ENCODE data around the gene RND3.

The RND3 gene

DNA sequence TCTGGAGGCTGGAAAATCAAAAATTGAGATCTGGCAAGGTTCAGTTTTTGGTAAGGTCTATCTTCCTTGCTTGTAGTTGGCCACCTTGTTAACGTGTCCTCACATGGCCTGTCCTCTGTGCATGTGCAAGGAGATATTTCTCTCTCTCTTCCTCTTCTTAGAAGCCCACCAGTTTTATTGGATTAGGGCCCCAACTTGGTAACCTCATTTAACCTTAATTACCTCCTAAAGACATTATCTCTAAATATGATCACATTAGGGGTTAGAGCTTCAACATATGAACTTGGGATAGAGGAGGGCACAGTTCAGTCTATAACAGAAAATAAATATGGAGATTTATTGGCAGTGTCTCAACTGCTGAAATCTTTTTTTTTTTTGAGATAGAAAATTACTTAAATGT, 19.6 kb upstream of the RND3 start:
- no peak overlapping the region for H2BK15ac ChIP-seq (replicated peaks; ENCODE audit: low read depth)
- H3K4me3 ChIP-seq (ENCODE audit: low read length): no peak overlapping the region
- H3K23ac ChIP-seq (ENCODE audit: low read length): no peak overlapping the region
- WGBS (ENCODE audit: extremely low coverage, insufficient coverage, low lambda C conversion rate): no CpG with 5 or more reads among the region's 1 CpG
- H3K18ac ChIP-seq (ENCODE audit: low read length): no peak overlapping the region
- no peak overlapping the region for H2BK5ac ChIP-seq (ENCODE audit: low read length)
- no peak overlapping the region for H3K9ac ChIP-seq (ENCODE audit: low read length)
- no peak overlapping the region for H2AK5ac ChIP-seq (ENCODE audit: low read length)
- H3K4me1 ChIP-seq (ENCODE audit: control insufficient read depth, low read depth, low read length): peaks cover 3% of the 10 kb centered on the region
- no peak overlapping the region for H3K56ac ChIP-seq (ENCODE audit: low read length)
- H3K36me3 ChIP-seq (ENCODE audit: control insufficient read depth, insufficient read depth, low read length): no peaks in the 10 kb centered on the region
- no peak overlapping the region for H3K4me2 ChIP-seq (ENCODE audit: low read length)
- H2BK120ac ChIP-seq (ENCODE audit: low read depth, low read length): no peak overlapping the region
- no peaks in the 10 kb centered on the region for H3K27me3 ChIP-seq (ENCODE audit: insufficient read depth, low read length, poor library complexity)
- H4K8ac ChIP-seq (ENCODE audit: low read depth, low read length): no peak overlapping the region
- no peak overlapping the region for H4K5ac ChIP-seq (ENCODE audit: low read length)
- H3K79me2 ChIP-seq (ENCODE audit: control insufficient read depth, insufficient read depth, low read length): no peaks in the 10 kb centered on the region
- no peak for DNase-seq
- H3K79me1 ChIP-seq (ENCODE audit: low read length): no peaks in the 10 kb centered on the region
- H3K4ac ChIP-seq (ENCODE audit: low read depth, low read length): no peak overlapping the region
- no peak overlapping the region for H3K27ac ChIP-seq (ENCODE audit: low read depth, low read length)

DNA sequence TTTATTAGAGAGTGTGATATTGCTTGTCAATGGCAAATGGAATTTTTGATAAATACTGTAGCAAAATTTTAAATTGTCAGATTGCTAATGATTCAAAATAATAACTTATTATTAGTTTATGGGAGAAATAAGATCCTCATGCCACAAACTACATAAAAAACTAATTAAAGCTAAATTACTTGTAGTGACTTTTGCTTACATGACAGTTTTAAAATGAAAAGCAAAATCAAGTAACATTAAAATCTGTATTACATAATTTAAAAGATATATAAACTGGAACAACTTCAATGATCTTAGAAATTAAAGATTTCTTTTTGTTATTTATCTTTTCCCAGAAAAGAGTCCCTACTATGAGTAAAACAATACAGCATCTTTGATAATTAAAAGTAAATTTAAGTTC, 17.7 kb upstream of the RND3 start:
- no peak overlapping the region for H4K5ac ChIP-seq (ENCODE audit: low read length)
- H4K8ac ChIP-seq (ENCODE audit: low read depth, low read length): no peak overlapping the region
- no peak for DNase-seq
- H3K27ac ChIP-seq (ENCODE audit: low read depth, low read length): no peak overlapping the region
- H2BK5ac ChIP-seq (ENCODE audit: low read length): no peak overlapping the region
- no peaks in the 10 kb centered on the region for H3K79me1 ChIP-seq (ENCODE audit: low read length)
- no peak overlapping the region for H2BK120ac ChIP-seq (ENCODE audit: low read depth, low read length)
- no peak overlapping the region for H3K9ac ChIP-seq (ENCODE audit: low read length)
- no peak overlapping the region for H2BK15ac ChIP-seq (replicated peaks; ENCODE audit: low read depth)
- no peak overlapping the region for H3K4ac ChIP-seq (ENCODE audit: low read depth, low read length)
- H3K56ac ChIP-seq (ENCODE audit: low read length): no peak overlapping the region
- H3K4me3 ChIP-seq (ENCODE audit: low read length): no peak overlapping the region
- H3K18ac ChIP-seq (ENCODE audit: low read length): no peak overlapping the region
- no peaks in the 10 kb centered on the region for H3K4me1 ChIP-seq (ENCODE audit: control insufficient read depth, low read depth, low read length)
- no peaks in the 10 kb centered on the region for H3K79me2 ChIP-seq (ENCODE audit: control insufficient read depth, insufficient read depth, low read length)
- H2AK5ac ChIP-seq (ENCODE audit: low read length): no peak overlapping the region
- H3K23ac ChIP-seq (ENCODE audit: low read length): no peak overlapping the region
- H3K27me3 ChIP-seq (ENCODE audit: insufficient read depth, low read length, poor library complexity): no peaks in the 10 kb centered on the region
- H3K36me3 ChIP-seq (ENCODE audit: control insufficient read depth, insufficient read depth, low read length): no peaks in the 10 kb centered on the region
- H3K4me2 ChIP-seq (ENCODE audit: low read length): no peak overlapping the region

DNA sequence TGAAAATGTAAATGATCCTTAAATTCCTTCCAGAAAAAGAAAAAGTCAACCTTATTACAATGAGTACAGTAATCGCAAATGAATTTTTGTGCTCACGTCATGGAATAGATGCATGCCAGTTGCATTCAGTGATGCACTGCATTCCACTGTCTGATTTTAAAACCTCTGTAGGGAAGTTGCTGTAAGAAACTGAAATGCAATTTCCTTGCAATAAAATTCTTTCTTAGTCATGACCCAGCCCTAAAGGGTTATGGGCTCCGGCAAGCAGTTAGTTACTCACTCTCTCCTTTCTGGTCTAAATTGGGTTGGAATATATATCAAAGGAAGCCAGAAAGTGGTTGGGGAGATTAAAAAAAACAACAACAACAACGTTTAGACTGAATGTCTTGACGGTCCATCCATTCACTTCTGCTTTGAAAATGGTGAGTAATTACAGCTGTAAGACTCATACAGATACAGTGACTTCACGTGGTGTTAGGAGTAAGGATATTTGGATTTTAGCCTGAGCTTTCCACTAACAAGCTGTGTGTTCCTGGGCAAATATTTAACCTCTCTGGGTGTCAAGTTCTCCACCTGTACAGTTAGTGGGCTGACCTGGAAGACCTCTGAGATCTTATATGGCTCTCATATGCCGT, 8.6 kb upstream of the RND3 start:
- Histone ChIP-seq H3K9ac (ENCODE audit: low read length) (no peak overlapping the region), H3K23ac (ENCODE audit: low read length) (no peak overlapping the region), H2BK15ac (replicated peaks; ENCODE audit: low read depth) (no peak overlapping the region), H3K18ac (ENCODE audit: low read length) (no peak overlapping the region), H4K8ac (ENCODE audit: low read depth, low read length) (no peak overlapping the region), H2BK5ac (ENCODE audit: low read length) (no peak overlapping the region), H3K4me2 (ENCODE audit: low read length) (no peak overlapping the region), H3K4me3 (ENCODE audit: low read length) (no peak overlapping the region), H3K56ac (ENCODE audit: low read length) (no peak overlapping the region), H4K5ac (ENCODE audit: low read length) (no peak overlapping the region), H2BK120ac (ENCODE audit: low read depth, low read length) (no peak overlapping the region), H3K27ac (ENCODE audit: low read depth, low read length) (no peak overlapping the region), H3K79me2 (ENCODE audit: control insufficient read depth, insufficient read depth, low read length) (no peaks in the 10 kb centered on the region), H3K79me1 (ENCODE audit: low read length) (no peaks in the 10 kb centered on the region), H3K36me3 (ENCODE audit: control insufficient read depth, insufficient read depth, low read length) (no peaks in the 10 kb centered on the region), H2AK5ac (ENCODE audit: low read length) (no peak overlapping the region), H3K4me1 (ENCODE audit: control insufficient read depth, low read depth, low read length) (no peaks in the 10 kb centered on the region), H3K4ac (ENCODE audit: low read depth, low read length) (no peak overlapping the region), H3K27me3 (ENCODE audit: insufficient read depth, low read length, poor library complexity) (peaks cover 2% of the 10 kb centered on the region)
- no peak for DNase-seq
- no CpG with 5 or more reads among the region's 7 CpGs for WGBS (ENCODE audit: extremely low coverage, insufficient coverage, low lambda C conversion rate)

- Histone ChIP-seq H2BK15ac (replicated peaks; ENCODE audit: low read depth) (no peak overlapping the region), H3K27ac (ENCODE audit: low read depth, low read length) (no peak overlapping the region), H3K18ac (ENCODE audit: low read length) (no peak overlapping the region), H3K79me2 (ENCODE audit: control insufficient read depth, insufficient read depth, low read length) (no peaks in the 10 kb centered on the region), H3K9ac (ENCODE audit: low read length) (no peak overlapping the region), H3K79me1 (ENCODE audit: low read length) (no peaks in the 10 kb centered on the region), H2AK5ac (ENCODE audit: low read length) (no peak overlapping the region), H4K8ac (ENCODE audit: low read depth, low read length) (no peak overlapping the region), H3K23ac (ENCODE audit: low read length) (no peak overlapping the region), H3K4ac (ENCODE audit: low read depth, low read length) (no peak overlapping the region), H2BK5ac (ENCODE audit: low read length) (no peak overlapping the region), H3K4me3 (ENCODE audit: low read length) (no peak overlapping the region), H3K4me2 (ENCODE audit: low read length) (no peak overlapping the region), H3K27me3 (ENCODE audit: insufficient read depth, low read length, poor library complexity) (peaks cover 2% of the 10 kb centered on the region), H3K4me1 (ENCODE audit: control insufficient read depth, low read depth, low read length) (no peaks in the 10 kb centered on the region), H3K56ac (ENCODE audit: low read length) (no peak overlapping the region), H2BK120ac (ENCODE audit: low read depth, low read length) (no peak overlapping the region), H4K5ac (ENCODE audit: low read length) (no peak overlapping the region), H3K36me3 (ENCODE audit: control insufficient read depth, insufficient read depth, low read length) (no peaks in the 10 kb centered on the region)
- WGBS (ENCODE audit: extremely low coverage, insufficient coverage, low lambda C conversion rate): no CpG with 5 or more reads among the region's 2 CpGs
- no peak for DNase-seq
These were observed 7.5 kb upstream of the RND3 start for GRCh38 chr2:150495001-150495400.

DNA sequence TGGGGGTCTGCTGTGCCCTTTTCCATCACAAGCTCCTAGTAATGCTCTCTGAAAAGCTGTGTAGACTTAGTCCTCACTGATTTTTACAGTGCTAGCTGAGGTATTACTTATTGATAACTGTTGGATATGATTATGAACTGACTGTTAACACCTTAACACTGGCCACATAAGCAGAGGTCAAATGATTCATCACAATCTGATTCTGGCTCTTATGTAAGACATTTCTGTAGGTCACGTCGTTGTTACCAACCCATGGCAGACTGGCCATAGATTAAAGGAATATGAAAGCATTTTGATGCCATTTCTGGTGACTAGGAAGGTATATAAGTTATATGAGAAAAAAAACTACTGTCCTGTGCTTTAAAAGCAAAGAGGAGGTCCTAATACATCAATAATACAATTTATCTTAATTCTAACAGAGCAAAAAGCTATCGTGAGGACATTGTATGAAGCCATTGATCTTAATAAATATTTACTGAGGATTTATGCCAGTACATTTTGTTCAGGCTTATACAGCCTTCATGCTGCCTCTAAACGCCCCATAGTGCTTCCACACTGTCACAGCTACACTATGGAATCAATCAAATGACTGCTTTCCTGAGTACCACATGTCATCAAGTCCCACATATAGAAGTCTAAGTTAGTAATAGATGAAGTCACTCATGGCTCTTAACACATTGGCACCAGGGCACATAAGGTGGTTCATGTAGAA, 6.9 kb upstream of the RND3 start:
- H2BK5ac ChIP-seq (ENCODE audit: low read length): no peak overlapping the region
- no peak overlapping the region for H4K5ac ChIP-seq (ENCODE audit: low read length)
- H3K27me3 ChIP-seq (ENCODE audit: insufficient read depth, low read length, poor library complexity): peaks cover 2% of the 10 kb centered on the region
- H3K23ac ChIP-seq (ENCODE audit: low read length): no peak overlapping the region
- H3K18ac ChIP-seq (ENCODE audit: low read length): no peak overlapping the region
- H3K4me2 ChIP-seq (ENCODE audit: low read length): no peak overlapping the region
- no peak overlapping the region for H3K27ac ChIP-seq (ENCODE audit: low read depth, low read length)
- H3K79me2 ChIP-seq (ENCODE audit: control insufficient read depth, insufficient read depth, low read length): no peaks in the 10 kb centered on the region
- H2AK5ac ChIP-seq (ENCODE audit: low read length): no peak overlapping the region
- DNase-seq: no peak
- no peak overlapping the region for H4K8ac ChIP-seq (ENCODE audit: low read depth, low read length)
- no peaks in the 10 kb centered on the region for H3K79me1 ChIP-seq (ENCODE audit: low read length)
- no peak overlapping the region for H3K4ac ChIP-seq (ENCODE audit: low read depth, low read length)
- no CpG with 5 or more reads among the region's 4 CpGs for WGBS (ENCODE audit: extremely low coverage, insufficient coverage, low lambda C conversion rate)
- H3K4me3 ChIP-seq (ENCODE audit: low read length): no peak overlapping the region
- H3K36me3 ChIP-seq (ENCODE audit: control insufficient read depth, insufficient read depth, low read length): no peaks in the 10 kb centered on the region
- H2BK120ac ChIP-seq (ENCODE audit: low read depth, low read length): no peak overlapping the region
- no peaks in the 10 kb centered on the region for H3K4me1 ChIP-seq (ENCODE audit: control insufficient read depth, low read depth, low read length)
- H2BK15ac ChIP-seq (replicated peaks; ENCODE audit: low read depth): no peak overlapping the region
- H3K56ac ChIP-seq (ENCODE audit: low read length): no peak overlapping the region
- no peak overlapping the region for H3K9ac ChIP-seq (ENCODE audit: low read length)

DNA sequence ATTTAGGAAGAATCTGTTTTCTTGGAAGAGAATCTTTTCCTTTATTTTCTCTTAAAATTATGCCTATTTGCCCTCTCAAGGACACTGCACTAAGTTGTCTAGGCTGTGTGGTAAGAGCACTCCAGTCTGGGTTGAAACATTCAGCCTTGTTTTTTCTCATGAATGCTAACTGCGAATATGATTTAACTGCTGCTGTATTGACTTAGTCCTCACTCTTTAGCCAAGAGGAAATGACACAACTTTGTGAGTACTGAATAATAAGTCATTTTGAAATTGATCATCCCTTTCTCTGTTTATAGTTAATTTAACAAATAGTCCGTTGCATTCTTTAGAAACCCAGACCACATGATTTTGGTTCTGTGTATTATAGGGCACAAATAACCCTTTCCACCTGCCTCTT, 4.5 kb upstream of the RND3 start:
- no peak overlapping the region for H3K23ac ChIP-seq (ENCODE audit: low read length)
- no peak overlapping the region for H3K4me2 ChIP-seq (ENCODE audit: low read length)
- no peak overlapping the region for H3K56ac ChIP-seq (ENCODE audit: low read length)
- no peak overlapping the region for H4K5ac ChIP-seq (ENCODE audit: low read length)
- H2BK15ac ChIP-seq (replicated peaks; ENCODE audit: low read depth): no peak overlapping the region
- peaks cover 2% of the 10 kb centered on the region for H3K27me3 ChIP-seq (ENCODE audit: insufficient read depth, low read length, poor library complexity)
- no peak overlapping the region for H3K9ac ChIP-seq (ENCODE audit: low read length)
- no peak overlapping the region for H2BK120ac ChIP-seq (ENCODE audit: low read depth, low read length)
- no peaks in the 10 kb centered on the region for H3K4me1 ChIP-seq (ENCODE audit: control insufficient read depth, low read depth, low read length)
- no peak overlapping the region for H3K18ac ChIP-seq (ENCODE audit: low read length)
- H3K79me1 ChIP-seq (ENCODE audit: low read length): no peaks in the 10 kb centered on the region
- no peak overlapping the region for H3K27ac ChIP-seq (ENCODE audit: low read depth, low read length)
- no peak for DNase-seq
- no peak overlapping the region for H2AK5ac ChIP-seq (ENCODE audit: low read length)
- H3K4me3 ChIP-seq (ENCODE audit: low read length): no peak overlapping the region
- H3K36me3 ChIP-seq (ENCODE audit: control insufficient read depth, insufficient read depth, low read length): no peaks in the 10 kb centered on the region
- no peak overlapping the region for H3K4ac ChIP-seq (ENCODE audit: low read depth, low read length)
- peaks cover 2% of the 10 kb centered on the region for H3K79me2 ChIP-seq (ENCODE audit: control insufficient read depth, insufficient read depth, low read length)
- H2BK5ac ChIP-seq (ENCODE audit: low read length): no peak overlapping the region
- no CpG with 5 or more reads among the region's 2 CpGs for WGBS (ENCODE audit: extremely low coverage, insufficient coverage, low lambda C conversion rate)
- H4K8ac ChIP-seq (ENCODE audit: low read depth, low read length): no peak overlapping the region
